WTC11 (cell line): Measurements from ENCODE around the gene NOTCH4. TPM values are rescaled to one million over a fixed set of nuclear protein-coding genes. Genes with fewer than 3 reads are reported as not detected.
A peak's percentile ranks its signal among the peaks of the same experiment; 100 is the strongest.

ENCODE experiments used
- AFF4 ChIP-seq: sonication (generic); formaldehyde crosslinking; IDR thresholded peaks from 2 replicates; pipeline ENCODE4 v1.8.1; 2023; ENCODE audit warnings: mild to moderate bottlenecking, missing genetic modification reagents, borderline replicate concordance
- ATF1 ChIP-seq: sonication (generic); formaldehyde crosslinking; IDR thresholded peaks from 2 replicates; pipeline ENCODE4 v1.8.1; 2023; ENCODE audit warnings: mild to moderate bottlenecking, moderate library complexity, missing genetic modification reagents
- CDX4 ChIP-seq: fragments of 250-450 bp; sonication (Bioruptor Pico); IDR thresholded peaks from 2 replicates; pipeline ENCODE4 v1.9.0; 2021; ENCODE audit warnings: moderate library complexity, mild to moderate bottlenecking, inconsistent platforms, borderline replicate concordance
- CREB1 ChIP-seq: sonication (generic); formaldehyde crosslinking; IDR thresholded peaks from 2 replicates; pipeline ENCODE4 v1.8.0; 2023; ENCODE audit warnings: mild to moderate bottlenecking, missing genetic modification reagents
- FOXK1 ChIP-seq: sonication (generic); formaldehyde crosslinking; IDR thresholded peaks from 2 replicates; pipeline ENCODE4 v1.8.0; 2022; ENCODE audit warnings: mild to moderate bottlenecking, moderate library complexity, missing genetic modification reagents
- FOXP1 ChIP-seq: sonication (generic); formaldehyde crosslinking; IDR thresholded peaks from 2 replicates; pipeline ENCODE4 v1.8.0; 2022; ENCODE audit warnings: missing genetic modification reagents, mild to moderate bottlenecking, moderate library complexity, borderline replicate concordance
- GRHL2 ChIP-seq: fragments of 250-450 bp; sonication (Bioruptor Pico); IDR thresholded peaks from 2 replicates; pipeline ENCODE4 v1.8.0; 2022; ENCODE audit warnings: mild to moderate bottlenecking, moderate library complexity; ENCODE audit not compliant: insufficient replicate concordance, severe bottlenecking
- HMGA2 ChIP-seq: fragments of 250-450 bp; sonication (Bioruptor Pico); IDR thresholded peaks from 2 replicates; pipeline ENCODE4 v1.4.0; 2021; ENCODE audit warnings: mild to moderate bottlenecking, moderate library complexity
- JUN ChIP-seq: sonication (generic); formaldehyde crosslinking; IDR thresholded peaks from 2 replicates; pipeline ENCODE4 v1.8.0; 2023; ENCODE audit warnings: mild to moderate bottlenecking, missing genetic modification reagents
- KAT7 ChIP-seq: sonication (generic); formaldehyde crosslinking; IDR thresholded peaks from 2 replicates; pipeline ENCODE4 v1.8.1; 2023; ENCODE audit warnings: missing genetic modification reagents, mild to moderate bottlenecking, borderline replicate concordance
- MLX ChIP-seq: sonication (generic); formaldehyde crosslinking; IDR thresholded peaks from 2 replicates; pipeline ENCODE4 v1.8.1; 2023; ENCODE audit warnings: mild to moderate bottlenecking, missing genetic modification reagents, moderate library complexity
- MXD4 ChIP-seq: fragments of 250-450 bp; sonication (Bioruptor Pico); IDR thresholded peaks from 2 replicates; pipeline ENCODE4 v1.8.0; 2021; ENCODE audit warnings: mild to moderate bottlenecking, moderate library complexity, borderline replicate concordance
- NR1H2 ChIP-seq: sonication (generic); formaldehyde crosslinking; IDR thresholded peaks from 2 replicates; pipeline ENCODE4 v1.9.0; 2021; ENCODE audit warnings: mild to moderate bottlenecking, moderate library complexity, missing genetic modification reagents
- PRRX2 ChIP-seq: fragments of 250-450 bp; sonication (Bioruptor Pico); IDR thresholded peaks from 2 replicates; pipeline ENCODE4 v1.8.0; 2021; ENCODE audit warnings: mild to moderate bottlenecking
- SP1 ChIP-seq: sonication (generic); formaldehyde crosslinking; conservative IDR thresholded peaks from 2 replicates; pipeline ENCODE4 v1.8.1; 2022; ENCODE audit warnings: missing genetic modification reagents
- USF1 ChIP-seq: sonication (generic); formaldehyde crosslinking; IDR thresholded peaks from 2 replicates; pipeline ENCODE4 v1.8.0; 2022; ENCODE audit warnings: mild to moderate bottlenecking, missing genetic modification reagents
- ZNF138 ChIP-seq: sonication (generic); formaldehyde crosslinking; conservative IDR thresholded peaks from 2 replicates; pipeline ENCODE4 v1.8.1; 2022; ENCODE audit warnings: mild to moderate bottlenecking, moderate library complexity, missing genetic modification reagents
- ZNF416 ChIP-seq: fragments of 250-450 bp; sonication (Bioruptor Pico); IDR thresholded peaks from 2 replicates; pipeline ENCODE4 v1.9.0; 2021; ENCODE audit warnings: mild to moderate bottlenecking, inconsistent platforms
- ZNF532 ChIP-seq: fragments of 250-450 bp; sonication (Bioruptor Pico); IDR thresholded peaks from 2 replicates; pipeline ENCODE4 v1.9.0; 2021; ENCODE audit warnings: mild to moderate bottlenecking, borderline replicate concordance
- total RNA-seq: library from RNA; stranded (reverse); gene quantifications from 3 replicates; pipeline ENCODE4 v1.2.3, GENCODE V29; 2021
- TF ChIP-seq, protein P1 (sequence below): sonication (generic); formaldehyde crosslinking; IDR thresholded peaks from 2 replicates; pipeline ENCODE4 v1.8.0; 2023; ENCODE audit warnings: mild to moderate bottlenecking, missing genetic modification reagents
- TF ChIP-seq, protein P2 (sequence below): fragments of 250-450 bp; sonication (Bioruptor Pico); IDR thresholded peaks from 2 replicates; pipeline ENCODE4 v1.9.0; 2021; ENCODE audit warnings: mild to moderate bottlenecking

NOTCH4 gene
- total RNA-seq, 1 experiment from 2014 or later, result 2.6 TPM

DNA sequence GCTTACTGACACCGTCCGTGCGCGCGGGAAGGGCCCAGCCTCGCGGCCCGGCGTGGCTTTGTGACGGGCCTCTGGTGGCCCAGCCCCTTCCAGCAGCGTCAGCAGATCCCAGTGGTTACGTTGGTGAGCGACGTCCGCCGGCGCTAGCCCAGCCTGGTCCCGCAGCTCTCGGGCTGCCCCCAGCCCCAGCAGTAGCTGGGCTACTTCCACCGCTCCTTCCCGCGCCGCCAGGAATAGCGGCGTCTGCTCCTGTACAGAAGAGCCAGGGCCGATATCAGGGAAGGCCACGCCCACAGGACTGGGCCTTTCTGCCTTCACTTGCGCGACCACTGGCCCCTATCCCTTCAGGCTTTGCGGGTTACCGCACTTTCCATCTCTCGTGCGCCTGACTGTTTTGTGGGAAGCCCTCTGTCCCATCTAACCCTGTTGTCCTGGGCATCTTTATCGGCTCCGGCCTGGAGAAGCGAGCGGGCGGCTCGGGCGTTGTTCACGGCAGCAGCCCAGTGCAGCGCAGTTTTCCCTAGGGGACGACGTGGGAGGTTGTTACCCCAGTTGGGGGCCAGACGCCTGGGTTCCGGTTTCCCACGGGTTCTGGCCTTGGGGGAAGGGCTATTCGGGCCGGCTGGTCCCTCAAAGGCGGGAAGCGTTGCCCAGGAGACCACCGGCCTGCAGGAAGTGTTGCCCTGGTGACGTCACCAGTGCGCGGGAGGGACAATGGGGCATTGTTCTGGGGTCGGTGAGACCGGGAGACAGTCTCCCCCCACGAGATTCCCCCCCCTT is 27.8 kb downstream of the NOTCH4 start (continued):
- TF ChIP-seq ZNF532 (CRISPR knock-in tag) (peak; percentile 80; the same call in 1 of the 2 replicates), NR1H2 (CRISPR knock-in tag) (no peak), ZNF138 (no peak), FOXP1 (CRISPR knock-in tag) (peak; percentile 72), ZNF416 (CRISPR knock-in tag) (no peak), GRHL2 (CRISPR knock-in tag) (no peak), SP1 (peak; percentile 56; the same call in 1 of the 2 replicates), HMGA2 (CRISPR knock-in tag) (no peak), KAT7 (CRISPR knock-in tag) (peak; percentile 62; the same call in 1 of the 2 replicates), CREB1 (CRISPR knock-in tag) (peak; percentile 75; the same call in 1 of the 2 replicates), CDX4 (no peak), FOXK1 (peak; percentile 87), PRRX2 (CRISPR knock-in tag) (no peak), MLX (CRISPR knock-in tag) (0 out of 2 replicates have a peak, but pooled peaks have one; percentile 68), USF1 (CRISPR knock-in tag) (peak; percentile 28; the same call in 1 of the 2 replicates), JUN (peak; percentile 80; the same call in 1 of the 2 replicates), ATF1 (peak; percentile 87; the same call in 1 of the 2 replicates), MXD4 (CRISPR knock-in tag) (no peak), AFF4 (peak; percentile 49; the same call in 1 of the 2 replicates)
- TF ChIP-seq, protein P1, sequence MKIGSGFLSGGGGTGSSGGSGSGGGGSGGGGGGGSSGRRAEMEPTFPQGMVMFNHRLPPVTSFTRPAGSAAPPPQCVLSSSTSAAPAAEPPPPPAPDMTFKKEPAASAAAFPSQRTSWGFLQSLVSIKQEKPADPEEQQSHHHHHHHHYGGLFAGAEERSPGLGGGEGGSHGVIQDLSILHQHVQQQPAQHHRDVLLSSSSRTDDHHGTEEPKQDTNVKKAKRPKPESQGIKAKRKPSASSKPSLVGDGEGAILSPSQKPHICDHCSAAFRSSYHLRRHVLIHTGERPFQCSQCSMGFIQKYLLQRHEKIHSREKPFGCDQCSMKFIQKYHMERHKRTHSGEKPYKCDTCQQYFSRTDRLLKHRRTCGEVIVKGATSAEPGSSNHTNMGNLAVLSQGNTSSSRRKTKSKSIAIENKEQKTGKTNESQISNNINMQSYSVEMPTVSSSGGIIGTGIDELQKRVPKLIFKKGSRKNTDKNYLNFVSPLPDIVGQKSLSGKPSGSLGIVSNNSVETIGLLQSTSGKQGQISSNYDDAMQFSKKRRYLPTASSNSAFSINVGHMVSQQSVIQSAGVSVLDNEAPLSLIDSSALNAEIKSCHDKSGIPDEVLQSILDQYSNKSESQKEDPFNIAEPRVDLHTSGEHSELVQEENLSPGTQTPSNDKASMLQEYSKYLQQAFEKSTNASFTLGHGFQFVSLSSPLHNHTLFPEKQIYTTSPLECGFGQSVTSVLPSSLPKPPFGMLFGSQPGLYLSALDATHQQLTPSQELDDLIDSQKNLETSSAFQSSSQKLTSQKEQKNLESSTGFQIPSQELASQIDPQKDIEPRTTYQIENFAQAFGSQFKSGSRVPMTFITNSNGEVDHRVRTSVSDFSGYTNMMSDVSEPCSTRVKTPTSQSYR (CRISPR knock-in tag), result no peak; the same call in 1 of the 2 replicates
- TF ChIP-seq, protein P2, sequence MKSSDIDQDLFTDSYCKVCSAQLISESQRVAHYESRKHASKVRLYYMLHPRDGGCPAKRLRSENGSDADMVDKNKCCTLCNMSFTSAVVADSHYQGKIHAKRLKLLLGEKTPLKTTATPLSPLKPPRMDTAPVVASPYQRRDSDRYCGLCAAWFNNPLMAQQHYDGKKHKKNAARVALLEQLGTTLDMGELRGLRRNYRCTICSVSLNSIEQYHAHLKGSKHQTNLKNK (CRISPR knock-in tag), result no peak
- TF ChIP-seq, all 79 proteins: peak for 28
